Measurements from ENCODE around the gene MAN2B2. TPM values are rescaled to one million over a fixed set of nuclear protein-coding genes. Genes with fewer than 3 reads are reported as not detected.
A peak's percentile ranks its signal among the peaks of the same experiment; 100 is the strongest.

MAN2B2 gene
- total RNA-seq, 1 donor from 2014 or later = 44.1 TPM

GRCh38 chr4:6605114-6605513, 30.1 kb downstream of the MAN2B2 start:
- TF ChIP-seq CTCF (IDR thresholded peaks at IDR 0.05) = no peak
- Mint-ChIP-seq H3K4me1 (ENCODE audit: low read depth) (no peaks in the 10 kb centered on the region), H3K27ac (ENCODE audit: unreplicated experiment) (no peak overlapping the region), H3K27me3 (ENCODE audit: low read depth) (no peaks in the 10 kb centered on the region), H3K36me3 (ENCODE audit: low read depth) (peaks cover 29% of the 10 kb centered on the region), H3K9me3 (ENCODE audit: low read depth) (peaks cover 12% of the 10 kb centered on the region), H3K4me3 (ENCODE audit: unreplicated experiment) (no peak overlapping the region)
- no peak for DNase-seq (ENCODE audit: low spot score)

- H3K27ac Mint-ChIP-seq (ENCODE audit: unreplicated experiment) = no peak overlapping the region
- peaks cover 29% of the 10 kb centered on the region for H3K36me3 Mint-ChIP-seq (ENCODE audit: low read depth)
- no peak overlapping the region for H3K4me3 Mint-ChIP-seq (ENCODE audit: unreplicated experiment)
- DNase-seq (ENCODE audit: low spot score) = no peak
- H3K27me3 Mint-ChIP-seq (ENCODE audit: low read depth) = no peaks in the 10 kb centered on the region
- TF ChIP-seq CTCF (IDR thresholded peaks at IDR 0.05) = no peak
- H3K4me1 Mint-ChIP-seq (ENCODE audit: low read depth) = no peaks in the 10 kb centered on the region
- H3K9me3 Mint-ChIP-seq (ENCODE audit: low read depth) = peaks cover 12% of the 10 kb centered on the region
Measured at GRCh38 chr4:6605605-6606004, 30.6 kb downstream of the MAN2B2 start.

- no peak for TF ChIP-seq CTCF (IDR thresholded peaks at IDR 0.05)
- H3K4me1 Mint-ChIP-seq (ENCODE audit: low read depth) = no peaks in the 10 kb centered on the region
- DNase-seq (ENCODE audit: low spot score) = no peak
- no peaks in the 10 kb centered on the region for H3K27me3 Mint-ChIP-seq (ENCODE audit: low read depth)
- H3K4me3 Mint-ChIP-seq (ENCODE audit: unreplicated experiment) = no peak overlapping the region
- no peak overlapping the region for H3K27ac Mint-ChIP-seq (ENCODE audit: unreplicated experiment)
- H3K36me3 Mint-ChIP-seq (ENCODE audit: low read depth) = peaks cover 31% of the 10 kb centered on the region
- peaks cover 12% of the 10 kb centered on the region for H3K9me3 Mint-ChIP-seq (ENCODE audit: low read depth)
Measured at GRCh38 chr4:6606465-6607235, 31.7 kb downstream of the MAN2B2 start.

GRCh38 chr4:6607368-6608055, 32.5 kb downstream of the MAN2B2 start:
- H3K4me3 Mint-ChIP-seq (ENCODE audit: unreplicated experiment) = no peak overlapping the region
- H3K9me3 Mint-ChIP-seq (ENCODE audit: low read depth) = peaks cover 12% of the 10 kb centered on the region
- H3K36me3 Mint-ChIP-seq (ENCODE audit: low read depth) = peaks cover 35% of the 10 kb centered on the region
- no peaks in the 10 kb centered on the region for H3K27me3 Mint-ChIP-seq (ENCODE audit: low read depth)
- H3K27ac Mint-ChIP-seq (ENCODE audit: unreplicated experiment) = no peak overlapping the region
- DNase-seq (ENCODE audit: low spot score) = no peak
- no peak for TF ChIP-seq CTCF (IDR thresholded peaks at IDR 0.05)
- no peaks in the 10 kb centered on the region for H3K4me1 Mint-ChIP-seq (ENCODE audit: low read depth)

- no peak for DNase-seq (ENCODE audit: low spot score)
- H3K27ac Mint-ChIP-seq (ENCODE audit: unreplicated experiment) = no peak overlapping the region
Measured at GRCh38 chr4:6608758-6609414, 33.9 kb downstream of the MAN2B2 start.

More at GRCh38 chr4:6608758-6609414, 33.9 kb downstream of the MAN2B2 start:
- H3K36me3 Mint-ChIP-seq (ENCODE audit: low read depth) = peaks cover 32% of the 10 kb centered on the region
- H3K9me3 Mint-ChIP-seq (ENCODE audit: low read depth) = peaks cover 12% of the 10 kb centered on the region
- H3K4me1 Mint-ChIP-seq (ENCODE audit: low read depth) = no peaks in the 10 kb centered on the region
- H3K27me3 Mint-ChIP-seq (ENCODE audit: low read depth) = no peaks in the 10 kb centered on the region
- H3K4me3 Mint-ChIP-seq (ENCODE audit: unreplicated experiment) = no peak overlapping the region
- TF ChIP-seq CTCF (IDR thresholded peaks at IDR 0.05) = peak; percentile 9

Data from chondrocyte (in vitro differentiated cells).